Fibroblast of the aortic adventitia (primary cell): Measurements from ENCODE around the gene MDK. TPM values are rescaled to one million over a fixed set of nuclear protein-coding genes. Genes with fewer than 3 reads are reported as not detected.

Source experiments
- DNase-seq: peaks from one replicate; pipeline ENCODE4 v3.0.0-alpha.2; 2010; ENCODE audit warnings: low read depth
- H3K4me3 ChIP-seq: 2 replicates; pipeline ENCODE4 v1.5.1; 2011; ENCODE audit warnings: low read depth, mild to moderate bottlenecking, control low read depth, low read length, moderate library complexity
- CTCF ChIP-seq: IDR thresholded peaks from 2 replicates; pipeline ENCODE4 v1.5.1; 2011; ENCODE audit warnings: mild to moderate bottlenecking, low read length, control low read depth, inconsistent platforms; ENCODE audit not compliant: insufficient read depth
- total RNA-seq: library from RNA; depleted of rRNA; stranded (reverse); fragments of >200 nt; gene quantifications from 2 replicates; pipeline ENCODE4 v1.2.3, GENCODE V29; 2012; ENCODE audit warnings: low replicate concordance

The MDK gene
- total RNA-seq, 1 donor: 52.2 TPM

- H3K4me3 ChIP-seq: no peak overlapping the region
- TF ChIP-seq CTCF: no peak
- DNase-seq: no peak
These were observed 27.8 kb upstream of the MDK start for GRCh38 chr11:46353698-46354097.

GRCh38 chr11:46356924-46357482, 24.5 kb upstream of the MDK start:
- peak; percentile 51 for DNase-seq
- H3K4me3 ChIP-seq: no peak overlapping the region
- no peak for TF ChIP-seq CTCF

GRCh38 chr11:46357483-46357936, 24.0 kb upstream of the MDK start:
- no peak for TF ChIP-seq CTCF
- DNase-seq: no peak
- no peak overlapping the region for H3K4me3 ChIP-seq

- H3K4me3 ChIP-seq: no peak overlapping the region
- no peak for DNase-seq
- TF ChIP-seq CTCF: no peak
These were observed 21.5 kb upstream of the MDK start for GRCh38 chr11:46359953-46360352.

- DNase-seq: no peak
These were observed 20.6 kb upstream of the MDK start for GRCh38 chr11:46360878-46361277.

GRCh38 chr11:46361283-46362155, 19.9 kb upstream of the MDK start:
- no peak overlapping the region for H3K4me3 ChIP-seq
- peak; percentile 21 for DNase-seq
- TF ChIP-seq CTCF: no peak

More at GRCh38 chr11:46360878-46361277, 20.6 kb upstream of the MDK start:
- no peak for TF ChIP-seq CTCF
- H3K4me3 ChIP-seq: no peak overlapping the region
